Measurements from ENCODE around the gene IP6K1.
A peak's percentile ranks its signal among the peaks of the same experiment; 100 is the strongest.
"Not testable (repeated sequence)": the region's sequence is repeated elsewhere in the genome, so short reads cannot be mapped to it uniquely, and the experiment has no call there.

IP6K1 gene

GRCh38 chr3:49761661-49762060, 24.7 kb downstream of the IP6K1 start:
- DNase-seq = no peak

- DNase-seq = no peak
Observed at GRCh38 chr3:49759226-49759625, 27.1 kb downstream of the IP6K1 start.

GRCh38 chr3:49757197-49757596, 29.1 kb downstream of the IP6K1 start:
- no peak for DNase-seq

GRCh38 chr3:49756036-49756435, 30.3 kb downstream of the IP6K1 start:
- no peak for DNase-seq

GRCh38 chr3:49754536-49754935, 31.8 kb downstream of the IP6K1 start:
- DNase-seq = no peak

- no peak for DNase-seq
Observed at GRCh38 chr3:49751501-49751900, 34.8 kb downstream of the IP6K1 start.

- no peak for DNase-seq
Observed at GRCh38 chr3:49750056-49750455, 36.3 kb downstream of the IP6K1 start.

GRCh38 chr3:49748874-49749273, 37.5 kb downstream of the IP6K1 start:
- DNase-seq = not testable (repeated sequence)

GRCh38 chr3:49747792-49748480, 38.4 kb downstream of the IP6K1 start:
- DNase-seq = no peak

GRCh38 chr3:49745986-49746385, 40.4 kb downstream of the IP6K1 start:
- DNase-seq = no peak

- DNase-seq = no peak
Observed at GRCh38 chr3:49740427-49740826, 45.9 kb downstream of the IP6K1 start.

- DNase-seq = no peak
Observed at GRCh38 chr3:49738067-49738713, 48.2 kb downstream of the IP6K1 start.

GRCh38 chr3:49734752-49735151, 51.6 kb downstream of the IP6K1 start:
- DNase-seq = no peak

GRCh38 chr3:49733551-49733950, 52.8 kb downstream of the IP6K1 start:
- no peak for DNase-seq

- DNase-seq = no peak
Observed at GRCh38 chr3:49732597-49732996, 53.7 kb downstream of the IP6K1 start.

GRCh38 chr3:49729966-49730609, 56.3 kb downstream of the IP6K1 start:
- no peak for DNase-seq

- no peak for DNase-seq
Observed at GRCh38 chr3:49727924-49728361, 58.4 kb downstream of the IP6K1 start.

GRCh38 chr3:49727154-49727923, 59.0 kb downstream of the IP6K1 start:
- DNase-seq = no peak

- DNase-seq = no peak
Observed at GRCh38 chr3:49725906-49726681, 60.2 kb downstream of the IP6K1 start.

- DNase-seq = no peak
Observed at GRCh38 chr3:49724586-49724985, 61.8 kb downstream of the IP6K1 start.

GRCh38 chr3:49723628-49724551, 62.5 kb downstream of the IP6K1 start, which contains the start of gene GMPPB:
Gene GMPPB, minus strand, starts transcription at chr3:49723951. Its CDS starts 225 bp downstream, at chr3:49723726.
- DNase-seq = peak; percentile 85 to 88

Measured in bone marrow (tissue), 2 donors.